AG09309 (cell line): ENCODE data around the gene PAFAH1B1.

ENCODE experiments used
- DNase-seq: peaks from one replicate; pipeline ENCODE4 v3.0.0-alpha.2; 2010; ENCODE audit warnings: low read depth
- H3K4me3 ChIP-seq: 2 replicates; pipeline ENCODE4 v1.5.1; 2011; ENCODE audit warnings: mild to moderate bottlenecking, low read depth, low read length, moderate library complexity; ENCODE audit not compliant: control insufficient read depth
- CTCF ChIP-seq: IDR thresholded peaks from 2 replicates; pipeline ENCODE4 v1.5.1; 2011; ENCODE audit warnings: mild to moderate bottlenecking, low read depth, low read length, inconsistent platforms; ENCODE audit not compliant: insufficient read depth, control insufficient read depth; ENCODE audit errors: missing control alignments

The PAFAH1B1 gene

GRCh38 chr17:2704890-2705248, 111.4 kb downstream of the PAFAH1B1 start:
- no peak for TF ChIP-seq CTCF
- no peak for DNase-seq
- no peak overlapping the region for H3K4me3 ChIP-seq

GRCh38 chr17:2705263-2705662, 111.8 kb downstream of the PAFAH1B1 start:
- no peak for TF ChIP-seq CTCF
- no peak for DNase-seq

GRCh38 chr17:2705888-2706795, 112.7 kb downstream of the PAFAH1B1 start:
- no peak for DNase-seq
- TF ChIP-seq CTCF = no peak
- no peak overlapping the region for H3K4me3 ChIP-seq

More at GRCh38 chr17:2705263-2705662, 111.8 kb downstream of the PAFAH1B1 start:
- no peak overlapping the region for H3K4me3 ChIP-seq

- H3K4me3 ChIP-seq = no peak overlapping the region
- no peak for TF ChIP-seq CTCF
- DNase-seq = no peak
Observed at GRCh38 chr17:2706911-2707510, 113.6 kb downstream of the PAFAH1B1 start.

GRCh38 chr17:2707721-2708584, 114.5 kb downstream of the PAFAH1B1 start:
- TF ChIP-seq CTCF = peak; percentile 49
- H3K4me3 ChIP-seq = no peak overlapping the region
- DNase-seq = no peak

GRCh38 chr17:2708585-2709182, 115.2 kb downstream of the PAFAH1B1 start:
- no peak for DNase-seq
- H3K4me3 ChIP-seq = no peak overlapping the region
- TF ChIP-seq CTCF = no peak
